HG03558 (cell line): Measurements from ENCODE around the gene TCEAL8.
"Not testable (repeated sequence)": the region's sequence is repeated elsewhere in the genome, so short reads cannot be mapped to it uniquely, and the experiment has no call there.

ENCODE experiments used
- ATAC-seq: cut with Tn5 transposase; IDR thresholded peaks from one replicate; pipeline ENCODE4 v1.9.1; 2021; ENCODE audit warnings: moderate number of reproducible peaks; ENCODE audit not compliant: unreplicated experiment; ENCODE audit errors: extremely low read depth

Gene TCEAL8, protein sequence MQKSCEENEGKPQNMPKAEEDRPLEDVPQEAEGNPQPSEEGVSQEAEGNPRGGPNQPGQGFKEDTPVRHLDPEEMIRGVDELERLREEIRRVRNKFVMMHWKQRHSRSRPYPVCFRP

GRCh38 chrX:103254921-103255493, at the start of gene TCEAL8:
TCEAL8 (minus strand) TSS chrX:103255155; CDS start chrX:103253979, 1,176 bp downstream.
- peak; percentile 77 for ATAC-seq

DNA sequence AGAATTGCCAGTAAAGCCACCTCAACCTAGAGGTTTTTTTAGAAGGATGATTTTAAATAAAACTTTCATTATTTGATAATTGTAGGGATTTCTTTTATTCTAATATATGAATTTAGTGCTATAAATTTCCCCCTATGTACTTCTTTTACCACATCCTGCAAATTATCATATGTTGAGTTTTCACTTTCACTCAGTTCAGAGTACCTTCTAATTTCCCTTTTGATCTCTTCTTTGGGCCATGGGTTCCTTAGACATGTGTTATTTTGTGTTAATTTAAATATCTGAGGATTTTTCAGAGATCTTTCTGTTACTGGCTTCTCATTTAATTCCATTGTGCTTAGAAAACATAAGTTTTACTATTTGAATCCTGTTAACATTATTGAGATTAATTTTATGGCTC, 49.8 kb upstream of the TCEAL8 start:
- ATAC-seq = no peak

- no peak for ATAC-seq
Measured at GRCh38 chrX:103293118-103293517, 38.2 kb upstream of the TCEAL8 start.

DNA sequence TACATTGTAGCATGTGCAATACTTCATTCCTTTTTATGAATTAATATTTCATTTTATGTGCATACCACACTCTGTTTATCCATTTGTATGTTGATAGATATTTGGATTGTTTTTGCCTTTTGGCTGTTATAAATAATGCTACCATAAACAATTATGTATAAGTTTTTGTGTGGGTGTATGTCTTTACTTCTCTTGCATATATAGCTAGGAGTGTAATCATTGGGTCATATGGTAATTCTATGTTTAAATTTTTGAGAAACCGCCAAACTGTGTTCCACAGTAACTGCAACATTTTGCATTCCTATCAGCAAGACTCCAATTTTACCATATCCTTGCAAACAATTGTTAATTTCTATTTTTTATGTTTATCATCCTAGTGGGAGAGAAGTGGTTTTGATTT, 24.7 kb upstream of the TCEAL8 start:
- no peak for ATAC-seq

- ATAC-seq = no peak
Measured at GRCh38 chrX:103276581-103277002, 21.6 kb upstream of the TCEAL8 start, which contains the start of gene TCEAL5. TCEAL5 (minus strand) TSS chrX:103276750; CDS start chrX:103274563, 2,187 bp downstream.

DNA sequence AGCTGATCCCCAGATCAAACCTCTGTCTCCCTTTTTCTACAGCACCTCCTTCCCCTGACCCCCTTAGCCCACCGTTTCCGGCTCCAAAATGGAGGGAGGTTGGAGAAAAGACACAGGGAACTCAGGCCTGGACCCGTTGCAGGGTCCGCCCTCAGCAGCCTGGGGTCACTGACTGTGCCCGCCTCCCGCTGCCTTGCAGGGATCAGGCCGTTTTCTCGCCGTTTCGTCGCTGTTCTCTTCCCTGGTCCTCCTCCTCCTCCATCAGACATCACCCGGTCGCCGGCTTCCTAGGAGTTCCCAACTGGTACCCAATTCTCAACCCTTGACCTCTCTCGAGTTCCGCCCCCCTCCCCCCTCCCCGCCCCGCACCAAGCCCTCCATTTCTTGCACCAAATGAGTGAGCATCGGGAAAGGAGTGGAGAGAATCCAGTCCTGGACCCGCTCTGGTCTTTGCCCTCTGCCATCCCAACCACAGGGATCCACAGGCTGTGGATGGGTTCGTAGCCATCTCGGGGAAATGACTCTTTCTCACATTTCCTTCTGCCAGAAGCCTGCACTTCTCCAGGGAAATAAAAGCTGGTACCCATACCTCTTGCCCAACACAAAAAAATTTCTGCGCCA, 21.1 kb upstream of the TCEAL8 start:
- no peak for ATAC-seq

DNA sequence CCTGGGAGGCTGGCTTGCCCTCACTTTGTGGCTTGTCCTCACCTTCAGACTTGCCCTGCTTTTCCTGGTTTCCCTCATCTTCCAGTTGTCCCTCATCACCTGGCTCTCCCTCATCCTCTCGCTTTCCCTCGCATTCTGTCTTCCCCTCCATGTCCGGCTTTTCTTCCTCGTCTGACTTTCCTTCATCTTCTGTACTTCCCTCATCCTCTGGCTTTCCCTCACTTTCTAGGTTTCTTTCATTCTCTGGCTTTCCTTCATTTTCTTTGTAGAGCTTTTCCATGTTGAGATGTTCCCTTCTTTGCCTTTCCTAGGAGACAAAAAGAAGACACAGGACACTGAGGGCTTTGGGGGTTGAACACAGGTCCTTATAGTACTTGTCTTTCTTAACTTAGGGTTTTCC, 19.3 kb upstream of the TCEAL8 start:
- ATAC-seq = no peak

DNA sequence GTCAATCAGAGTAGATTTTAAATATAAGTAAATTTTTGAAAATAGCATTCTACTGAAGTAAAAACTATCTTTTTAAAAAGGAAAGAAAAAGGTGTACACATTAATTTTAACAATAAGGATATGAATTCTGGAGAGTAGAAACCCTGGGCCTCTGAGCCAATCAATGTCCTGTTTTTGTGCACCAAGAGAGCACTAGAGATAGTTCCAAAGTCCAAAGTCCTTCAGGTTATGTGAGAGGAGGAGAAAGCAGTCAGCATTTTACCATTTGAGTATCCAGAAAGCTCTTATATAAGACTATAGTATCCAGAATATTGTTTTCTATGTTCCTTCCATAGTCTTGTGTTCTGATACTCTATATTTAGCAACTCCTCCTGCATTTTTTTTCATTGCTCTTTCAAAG, 3.3 kb upstream of the TCEAL8 start:
- ATAC-seq = no peak

GRCh38 chrX:103256651-103257050, 1.7 kb upstream of the TCEAL8 start:
- no peak for ATAC-seq

DNA sequence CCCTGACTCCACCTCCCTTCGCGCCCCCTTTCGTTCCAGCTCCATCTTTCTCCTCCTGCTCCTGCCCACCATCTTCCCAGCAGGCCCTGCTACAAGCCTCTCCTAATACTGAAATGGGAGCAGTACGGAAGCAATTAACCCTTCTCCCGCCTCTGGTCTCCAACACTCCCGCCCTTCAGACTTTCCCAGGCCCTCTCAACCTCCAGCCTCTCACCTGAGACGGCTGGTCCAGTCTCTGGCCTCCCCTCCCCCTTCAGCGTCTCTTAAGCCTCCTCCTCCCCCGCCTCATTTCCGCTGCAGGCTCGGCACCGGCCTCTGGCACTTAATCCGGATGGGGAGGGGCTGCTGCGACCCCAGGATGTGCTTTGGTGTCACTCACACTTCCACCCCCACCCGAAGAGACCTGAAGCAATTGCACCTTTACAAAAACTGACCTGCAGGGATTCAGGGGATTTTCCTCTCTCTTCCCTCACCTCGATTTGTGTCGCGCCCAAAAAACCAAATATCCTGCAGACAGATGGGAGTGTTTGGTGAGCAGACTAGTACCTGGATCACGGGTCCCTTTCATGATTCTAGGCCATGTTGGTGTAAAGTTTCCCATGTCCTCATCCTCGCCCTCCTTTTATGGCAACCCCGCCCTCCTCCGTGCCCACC, 657 bp downstream of the TCEAL8 start:
- no peak for ATAC-seq

DNA sequence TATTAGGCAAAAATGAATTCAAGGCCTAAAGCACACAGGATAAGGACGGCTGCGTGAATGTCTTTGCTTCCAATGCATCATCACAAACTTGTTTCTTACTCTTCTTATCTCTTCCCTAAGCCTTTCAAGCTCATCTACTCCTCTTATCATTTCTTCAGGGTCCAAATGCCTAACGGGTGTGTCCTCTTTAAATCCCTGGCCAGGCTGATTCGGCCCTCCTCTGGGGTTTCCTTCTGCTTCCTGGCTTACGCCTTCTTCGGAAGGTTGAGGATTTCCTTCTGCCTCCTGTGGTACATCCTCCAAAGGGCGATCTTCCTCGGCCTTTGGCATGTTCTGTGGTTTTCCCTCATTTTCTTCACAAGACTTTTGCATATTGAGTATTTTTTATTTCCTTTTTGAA, 1.3 kb downstream of the TCEAL8 start:
- ATAC-seq = no peak

GRCh38 chrX:103250977-103251376, 4.0 kb downstream of the TCEAL8 start:
- no peak for ATAC-seq

GRCh38 chrX:103249805-103250204, 5.2 kb downstream of the TCEAL8 start:
- no peak for ATAC-seq

GRCh38 chrX:103248553-103248952, 6.4 kb downstream of the TCEAL8 start:
- no peak for ATAC-seq

DNA sequence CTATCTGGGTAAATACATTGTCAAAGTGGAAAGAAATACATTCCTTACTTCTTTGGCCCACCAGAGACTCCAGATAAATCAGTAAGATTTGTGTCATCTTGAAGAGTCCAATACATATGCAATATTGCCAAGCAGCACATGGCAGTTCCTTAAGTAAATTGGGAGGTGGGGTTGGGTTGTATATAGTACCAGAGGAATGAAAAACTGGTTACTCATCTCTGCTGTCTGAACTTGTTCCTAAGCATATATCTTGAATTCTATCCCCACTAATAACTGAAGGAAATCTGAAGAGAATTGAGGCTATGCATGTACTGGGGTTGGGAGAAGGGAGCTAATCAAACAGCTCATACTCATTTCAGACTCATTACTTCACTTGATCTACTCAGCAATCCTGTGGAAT, 14.8 kb downstream of the TCEAL8 start:
- no peak for ATAC-seq

- no peak for ATAC-seq
Measured at GRCh38 chrX:103236296-103236695, 18.7 kb downstream of the TCEAL8 start.

GRCh38 chrX:103235608-103236007, 19.3 kb downstream of the TCEAL8 start:
- not testable (repeated sequence) for ATAC-seq

GRCh38 chrX:103234869-103235268, 20.1 kb downstream of the TCEAL8 start:
- no peak for ATAC-seq

DNA sequence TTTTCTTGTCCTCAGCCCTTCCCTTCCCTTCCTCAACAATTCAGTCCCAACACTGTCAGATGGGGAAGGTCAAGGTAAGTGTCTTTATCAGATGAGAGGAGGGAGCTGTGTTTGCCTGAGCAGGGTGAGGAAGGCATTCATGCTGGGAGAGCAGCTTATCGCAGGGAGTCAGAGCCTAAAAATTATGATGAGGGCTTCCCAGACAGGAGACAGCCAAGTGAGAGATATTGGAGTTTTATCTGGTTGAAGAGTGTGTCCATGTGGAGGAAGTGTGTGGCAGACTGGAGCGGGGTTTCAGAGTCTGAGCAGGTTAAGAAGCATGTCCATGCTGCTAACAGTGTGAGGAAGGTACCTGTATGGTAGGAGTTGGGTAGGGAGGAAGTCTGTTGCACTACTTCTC, 21.7 kb downstream of the TCEAL8 start:
- no peak for ATAC-seq

GRCh38 chrX:103225918-103226317, 29.0 kb downstream of the TCEAL8 start:
- not testable (repeated sequence) for ATAC-seq

DNA sequence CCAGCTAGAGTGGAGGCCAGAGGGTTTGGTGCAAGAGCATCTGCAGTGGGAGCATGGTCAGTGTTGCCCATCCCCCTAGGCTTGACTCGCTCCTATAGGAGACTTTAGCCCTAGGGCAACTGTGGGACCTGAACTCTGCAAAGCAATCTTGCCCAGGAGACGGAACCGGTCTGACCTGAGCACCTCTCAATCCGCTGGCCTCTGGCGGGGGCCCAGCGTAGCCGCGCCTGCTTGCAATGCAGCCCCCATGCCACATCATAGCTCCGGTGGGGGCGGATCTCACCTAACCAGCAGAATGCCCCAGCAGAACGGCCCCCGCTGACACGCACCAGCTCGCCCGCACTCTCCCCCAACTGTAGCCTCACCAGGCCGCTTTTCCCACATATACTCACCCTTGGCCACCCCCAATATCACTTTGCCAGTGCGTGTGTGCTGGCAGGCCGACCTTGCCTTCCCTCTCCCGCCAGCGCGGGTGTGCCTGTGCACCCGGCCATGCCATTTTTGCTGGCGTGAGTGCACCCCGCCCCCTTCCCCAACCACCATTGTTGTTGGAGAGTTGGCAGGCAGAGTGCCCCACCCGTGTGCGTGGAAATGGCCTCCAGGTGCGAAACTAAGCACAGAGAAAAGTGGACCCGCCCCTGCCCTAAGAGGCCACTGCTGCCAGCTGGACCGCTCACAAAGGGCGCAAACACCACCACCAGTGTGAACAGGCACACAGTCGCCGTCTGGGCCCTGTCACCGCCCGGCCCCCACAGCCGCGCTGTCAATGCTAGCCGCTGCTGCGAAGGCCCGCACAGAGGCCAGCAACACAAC, 34.2 kb downstream of the TCEAL8 start:
- ATAC-seq = no peak
